Cerebellar nuclear complex (tissue), 1 donor: ENCODE results near the gene SOAT1.

Experiments used
- DNase-seq, 2 experiments: peaks; one replicate each; lab custom pipeline; 2025; lab: John Stamatoyannopoulos, UW

The SOAT1 gene

GRCh38 chr1:179305450-179305849 is 11.9 kb downstream of the SOAT1 start:
- DNase-seq = no peak

GRCh38 chr1:179310291-179310690 is 16.7 kb downstream of the SOAT1 start:
- DNase-seq = no peak

DNA sequence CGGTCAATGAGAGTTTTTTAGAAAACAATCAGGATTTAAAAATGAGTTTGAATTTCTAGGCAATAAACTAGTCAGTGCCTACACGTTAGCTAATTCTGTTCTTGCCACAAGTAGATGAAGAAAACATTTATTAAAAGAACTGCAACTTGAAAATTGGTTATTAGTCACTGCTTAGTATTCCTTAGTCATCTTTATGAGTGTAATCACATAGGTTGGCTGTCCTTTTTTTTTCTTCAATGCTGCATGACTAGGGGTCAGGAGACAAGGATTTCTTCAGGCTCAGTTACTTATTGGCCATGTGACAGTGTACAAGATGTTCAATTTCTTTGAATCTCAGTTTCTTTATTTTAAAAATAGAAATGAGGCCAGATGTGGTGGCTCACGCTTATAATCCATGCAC is 17.1 kb downstream of the SOAT1 start:
- DNase-seq = no peak

DNA sequence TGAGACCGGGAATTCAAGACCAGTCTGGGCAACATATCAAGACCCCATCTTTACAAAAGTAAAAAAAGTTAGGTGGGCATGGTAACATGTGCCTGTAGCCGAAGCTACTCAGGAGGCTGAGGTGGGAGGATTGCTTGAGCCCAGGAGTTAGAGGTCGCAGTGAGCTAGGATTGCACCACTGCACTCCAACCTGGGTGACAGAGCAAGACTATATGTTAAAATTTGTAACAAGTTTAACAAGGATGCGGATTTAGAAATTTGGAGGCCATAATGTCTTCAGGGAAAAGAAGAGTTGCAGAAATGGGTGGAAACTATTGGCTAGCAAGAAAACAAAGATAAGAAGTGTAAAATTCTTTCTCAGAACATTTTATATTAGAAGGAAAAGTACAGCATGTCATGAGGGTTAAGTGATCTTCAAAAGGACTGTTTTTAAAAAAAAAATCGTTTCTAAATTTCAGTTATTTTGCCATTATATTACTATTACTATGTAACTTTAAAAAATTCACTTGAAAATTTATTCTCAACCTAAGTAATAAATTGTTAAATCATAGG is 17.6 kb downstream of the SOAT1 start:
- no peak for DNase-seq

GRCh38 chr1:179313004-179313403 is 19.4 kb downstream of the SOAT1 start:
- no peak for DNase-seq

DNA sequence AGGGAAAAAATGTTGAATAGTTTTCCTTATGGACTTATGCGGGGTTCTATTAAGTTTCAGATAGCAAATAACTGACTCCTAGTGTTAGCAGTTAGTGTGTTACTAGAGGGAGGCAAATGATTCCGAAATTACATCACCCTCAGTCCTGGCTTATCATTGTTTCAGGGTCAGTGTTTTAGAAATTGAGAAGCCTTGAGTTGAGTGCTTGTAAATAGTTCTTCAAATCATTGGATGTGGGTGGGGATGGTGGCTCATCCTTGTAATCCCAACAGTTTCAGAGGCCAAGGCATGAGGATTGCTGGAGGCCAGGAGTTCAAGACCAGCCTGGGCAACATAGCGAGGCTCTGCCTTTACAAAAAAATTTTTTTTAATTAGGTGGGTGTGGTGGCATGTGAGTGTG is 21.3 kb downstream of the SOAT1 start:
- no peak for DNase-seq

GRCh38 chr1:179318491-179318890 is 24.9 kb downstream of the SOAT1 start:
- no peak for DNase-seq

DNA sequence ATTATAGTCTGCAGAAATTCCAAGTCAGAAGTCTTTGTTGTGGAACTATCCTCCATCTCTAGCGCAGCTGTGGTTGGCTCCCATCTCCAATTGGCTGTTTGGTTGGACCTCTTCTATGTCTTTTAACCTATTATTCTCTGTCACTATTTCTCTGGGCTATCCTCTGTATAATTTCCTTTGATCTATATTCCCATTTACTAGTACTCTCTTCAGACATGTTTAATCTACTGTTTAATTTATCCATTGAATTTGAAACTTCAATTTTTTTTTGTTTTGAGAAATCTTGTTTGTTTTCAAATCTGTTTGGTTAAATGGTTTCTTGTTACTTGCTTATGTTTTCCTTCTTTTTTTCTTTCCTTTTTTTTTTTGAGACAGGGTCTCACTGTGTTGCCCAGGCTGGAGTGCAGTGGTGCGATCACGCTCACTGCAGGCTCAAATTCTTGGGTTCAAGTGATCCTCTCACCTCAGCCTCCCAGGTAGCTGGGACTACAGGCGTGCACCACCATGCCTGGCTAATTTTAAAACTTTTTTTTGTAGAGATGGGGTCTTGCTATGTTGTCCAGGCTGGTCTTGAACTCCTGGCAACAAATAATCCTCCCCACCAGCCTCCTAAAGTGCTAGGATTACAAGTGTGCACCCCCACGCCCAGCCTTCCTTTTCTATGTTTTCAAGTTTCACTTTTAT is 28.1 kb downstream of the SOAT1 start:
- DNase-seq = no peak

- DNase-seq = no peak
These were observed 29.0 kb downstream of the SOAT1 start for GRCh38 chr1:179322557-179322956.

DNA sequence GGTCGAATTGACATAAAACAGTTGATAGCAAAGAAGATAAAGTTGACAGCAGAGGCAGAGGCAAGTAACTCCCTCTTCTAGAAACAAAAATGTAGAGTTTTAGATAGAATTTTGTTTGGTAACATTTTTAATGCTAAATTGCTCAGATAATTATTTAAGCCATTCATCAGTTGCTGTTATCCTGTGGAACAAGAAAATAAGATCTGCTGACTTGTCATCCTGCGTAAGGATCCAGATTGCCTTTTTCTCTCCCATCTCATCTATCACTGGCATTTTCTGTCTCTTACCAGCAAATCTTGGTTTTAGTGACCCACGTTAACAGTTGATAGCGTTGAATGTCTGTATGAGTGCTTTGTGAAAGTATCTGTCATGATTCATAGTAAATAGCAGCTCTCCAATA is 29.8 kb downstream of the SOAT1 start:
- no peak for DNase-seq

- DNase-seq = no peak
These were observed 32.2 kb downstream of the SOAT1 start for GRCh38 chr1:179325836-179326235.

- no peak for DNase-seq
These were observed 33.1 kb downstream of the SOAT1 start for GRCh38 chr1:179326746-179327145.

- DNase-seq = no peak
These were observed 33.6 kb downstream of the SOAT1 start for GRCh38 chr1:179327196-179327595.

GRCh38 chr1:179327679-179328078 is 34.1 kb downstream of the SOAT1 start:
- no peak for DNase-seq

GRCh38 chr1:179329862-179330261 is 36.3 kb downstream of the SOAT1 start:
- no peak for DNase-seq

DNA sequence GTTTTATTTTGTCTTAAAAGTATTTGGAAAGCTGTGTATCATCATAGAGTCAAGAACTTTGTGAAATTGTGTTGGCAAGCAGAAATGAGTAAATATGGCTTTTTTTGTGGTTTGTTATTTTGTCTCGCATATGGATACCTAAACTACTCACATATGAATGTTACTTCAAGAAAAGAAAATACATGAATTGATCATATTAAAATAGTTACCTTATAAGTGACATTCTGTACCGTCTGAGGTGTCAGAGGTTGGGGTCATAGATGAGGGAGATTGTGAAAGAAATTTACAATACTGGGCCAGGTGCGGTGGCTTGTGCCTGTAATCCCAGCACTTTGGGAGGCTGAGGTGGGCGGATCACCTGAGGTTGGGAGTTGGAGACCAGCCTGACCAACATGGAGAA is 40.8 kb downstream of the SOAT1 start:
- DNase-seq = no peak

DNA sequence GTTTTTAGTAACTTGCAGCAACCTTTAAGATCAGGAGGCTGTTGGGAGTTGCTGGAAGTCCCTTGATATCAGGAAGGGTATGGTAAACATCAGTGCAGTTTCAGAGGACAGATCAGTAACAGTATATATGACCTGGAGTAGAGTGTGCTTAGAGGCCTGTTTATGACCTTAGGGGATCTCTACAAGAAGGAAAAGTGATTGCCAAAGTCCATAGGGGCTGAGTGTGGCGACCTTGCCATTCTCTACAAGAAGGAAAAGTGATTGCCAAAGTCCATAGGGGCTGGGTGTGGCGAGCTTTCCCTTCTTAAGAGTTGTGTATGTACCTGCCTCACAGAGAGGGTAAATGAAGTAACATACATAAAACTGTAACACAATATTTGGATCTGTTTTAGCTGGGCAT is 43.7 kb downstream of the SOAT1 start:
- no peak for DNase-seq

GRCh38 chr1:179337942-179338560 is 44.5 kb downstream of the SOAT1 start:
- no peak for DNase-seq

DNA sequence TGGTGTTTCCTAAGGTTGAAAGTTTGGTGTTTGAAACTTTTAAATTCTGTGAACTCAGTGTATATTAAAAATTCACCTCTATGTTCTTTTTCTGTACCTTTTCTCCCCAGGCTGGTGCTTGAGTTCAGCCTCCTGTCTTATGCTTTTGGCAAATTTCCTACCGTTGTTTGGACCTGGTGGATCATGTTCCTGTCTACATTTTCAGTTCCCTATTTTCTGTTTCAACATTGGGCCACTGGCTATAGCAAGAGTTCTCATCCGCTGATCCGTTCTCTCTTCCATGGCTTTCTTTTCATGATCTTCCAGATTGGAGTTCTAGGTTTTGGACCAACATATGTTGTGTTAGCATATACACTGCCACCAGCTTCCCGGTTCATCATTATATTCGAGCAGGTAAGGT is 47.3 kb downstream of the SOAT1 start:
- DNase-seq = no peak

DNA sequence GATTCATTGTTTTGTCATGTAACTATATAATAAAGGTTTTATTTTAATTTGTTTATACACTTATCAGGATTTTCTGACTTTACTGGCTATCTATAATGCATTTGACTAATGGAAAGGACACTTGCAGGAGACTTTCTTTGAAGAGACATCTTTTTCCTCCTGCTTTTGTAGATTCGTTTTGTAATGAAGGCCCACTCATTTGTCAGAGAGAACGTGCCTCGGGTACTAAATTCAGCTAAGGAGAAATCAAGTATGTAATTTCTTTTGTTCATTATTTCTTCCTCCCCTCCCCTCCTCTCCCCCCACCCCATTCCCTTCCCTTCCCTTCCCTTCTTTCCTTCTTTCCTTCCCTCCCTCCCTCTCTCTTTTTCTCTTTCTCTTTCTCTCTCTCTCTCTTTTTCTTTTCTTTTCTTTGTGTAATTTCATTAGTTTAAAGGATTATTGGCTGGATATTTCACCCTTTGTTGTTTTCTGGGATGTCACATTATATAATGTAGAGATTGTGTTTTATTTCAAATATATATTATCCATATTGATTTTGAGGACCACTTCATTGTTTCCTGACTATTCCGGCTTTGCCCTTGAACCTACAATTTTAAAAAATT is 48.4 kb downstream of the SOAT1 start:
- DNase-seq = no peak

GRCh38 chr1:179342740-179343404 is 49.3 kb downstream of the SOAT1 start:
- no peak for DNase-seq

DNA sequence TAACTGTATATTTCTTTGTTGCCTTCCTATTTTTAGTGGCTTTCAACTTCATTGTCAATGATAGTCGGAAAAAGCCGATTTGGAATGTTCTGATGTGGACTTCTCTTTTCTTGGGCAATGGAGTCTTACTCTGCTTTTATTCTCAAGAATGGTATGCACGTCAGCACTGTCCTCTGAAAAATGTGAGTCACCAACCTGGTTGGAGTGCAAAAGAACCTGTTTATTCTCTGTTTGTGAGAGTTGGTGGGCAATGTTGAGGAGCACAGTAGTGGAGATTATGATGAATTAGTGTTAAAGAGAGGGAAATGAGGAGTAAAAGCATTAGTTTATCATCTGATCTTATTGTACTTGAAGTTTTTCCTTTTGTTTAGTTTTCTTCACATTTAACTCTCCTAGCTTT is 57.7 kb downstream of the SOAT1 start:
- DNase-seq = no peak

DNA sequence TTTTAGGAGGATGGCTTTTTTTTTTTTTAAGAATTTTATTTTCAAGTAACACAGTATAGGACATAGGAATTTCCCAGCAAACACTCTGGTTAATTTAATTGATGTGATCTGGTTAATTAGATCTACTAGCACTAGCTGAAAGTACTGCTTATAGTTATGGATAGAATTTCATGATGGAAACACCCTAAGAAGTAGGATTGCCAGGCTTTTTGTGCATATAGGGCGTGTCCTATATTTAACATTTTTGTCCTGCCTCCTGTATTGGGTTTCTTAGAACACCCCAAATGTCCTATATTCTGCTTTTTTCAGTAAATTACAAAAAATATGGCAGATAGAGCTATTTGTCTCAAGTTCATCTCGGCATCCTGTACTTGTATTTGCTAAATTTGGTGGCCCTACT is 58.6 kb downstream of the SOAT1 start:
- no peak for DNase-seq
